Neural cell (in vitro differentiated cells): ENCODE results near the gene WDR37.

Experiments used
- POLR2AphosphoS5 ChIP-seq: IDR thresholded peaks from 2 replicates; pipeline ENCODE4 v1.6.1; 2012
- TF ChIP-seq, protein P1 (sequence below): IDR thresholded peaks from 2 replicates; pipeline ENCODE4 v1.6.1; 2012; ENCODE audit warnings: borderline replicate concordance

DNA sequence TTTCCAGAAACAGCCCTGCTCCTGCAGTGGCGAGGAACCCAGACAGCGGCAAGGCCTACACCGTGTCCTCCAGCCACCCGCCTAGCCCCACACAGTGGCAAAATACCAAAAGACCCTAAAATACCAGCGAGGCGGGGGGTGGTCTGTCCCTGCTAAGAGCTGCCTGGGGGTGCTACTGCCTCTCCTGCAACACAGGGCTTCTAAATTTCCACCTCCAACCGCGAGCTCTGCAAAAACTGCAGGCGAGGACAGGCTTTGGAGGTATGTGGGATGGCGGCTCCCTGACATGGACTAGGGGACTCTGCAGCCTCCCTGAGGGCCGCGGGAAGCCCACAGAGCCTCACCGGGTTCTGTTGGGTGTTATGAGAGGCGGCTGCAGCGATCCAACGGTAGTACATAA lies 122.3 kb downstream of the WDR37 start:
- TF ChIP-seq POLR2AphosphoS5 = no peak
- TF ChIP-seq, protein P1, sequence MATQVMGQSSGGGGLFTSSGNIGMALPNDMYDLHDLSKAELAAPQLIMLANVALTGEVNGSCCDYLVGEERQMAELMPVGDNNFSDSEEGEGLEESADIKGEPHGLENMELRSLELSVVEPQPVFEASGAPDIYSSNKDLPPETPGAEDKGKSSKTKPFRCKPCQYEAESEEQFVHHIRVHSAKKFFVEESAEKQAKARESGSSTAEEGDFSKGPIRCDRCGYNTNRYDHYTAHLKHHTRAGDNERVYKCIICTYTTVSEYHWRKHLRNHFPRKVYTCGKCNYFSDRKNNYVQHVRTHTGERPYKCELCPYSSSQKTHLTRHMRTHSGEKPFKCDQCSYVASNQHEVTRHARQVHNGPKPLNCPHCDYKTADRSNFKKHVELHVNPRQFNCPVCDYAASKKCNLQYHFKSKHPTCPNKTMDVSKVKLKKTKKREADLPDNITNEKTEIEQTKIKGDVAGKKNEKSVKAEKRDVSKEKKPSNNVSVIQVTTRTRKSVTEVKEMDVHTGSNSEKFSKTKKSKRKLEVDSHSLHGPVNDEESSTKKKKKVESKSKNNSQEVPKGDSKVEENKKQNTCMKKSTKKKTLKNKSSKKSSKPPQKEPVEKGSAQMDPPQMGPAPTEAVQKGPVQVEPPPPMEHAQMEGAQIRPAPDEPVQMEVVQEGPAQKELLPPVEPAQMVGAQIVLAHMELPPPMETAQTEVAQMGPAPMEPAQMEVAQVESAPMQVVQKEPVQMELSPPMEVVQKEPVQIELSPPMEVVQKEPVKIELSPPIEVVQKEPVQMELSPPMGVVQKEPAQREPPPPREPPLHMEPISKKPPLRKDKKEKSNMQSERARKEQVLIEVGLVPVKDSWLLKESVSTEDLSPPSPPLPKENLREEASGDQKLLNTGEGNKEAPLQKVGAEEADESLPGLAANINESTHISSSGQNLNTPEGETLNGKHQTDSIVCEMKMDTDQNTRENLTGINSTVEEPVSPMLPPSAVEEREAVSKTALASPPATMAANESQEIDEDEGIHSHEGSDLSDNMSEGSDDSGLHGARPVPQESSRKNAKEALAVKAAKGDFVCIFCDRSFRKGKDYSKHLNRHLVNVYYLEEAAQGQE = no peak
